Loucy (cell line): ENCODE measurements around the gene INAFM2.

Experiments used
- H2AFZ ChIP-seq: fragments of 200-600 bp; sonication (generic); 2 replicates; pipeline ENCODE4 v1.6.0; 2016; ENCODE audit warnings: antibody characterized with exemption, mild to moderate bottlenecking, low read length, moderate library complexity
- H3F3A ChIP-seq: fragments of 200-600 bp; 2 replicates; pipeline ENCODE4 v1.6.0; 2016; ENCODE audit warnings: antibody characterized with exemption, low read depth, mild to moderate bottlenecking
- H3K27me3 ChIP-seq: fragments of 200-600 bp; sonication (generic); 2 replicates; pipeline ENCODE4 v1.6.1; 2014; ENCODE audit warnings: low read length, mild to moderate bottlenecking; ENCODE audit not compliant: insufficient read depth, poor library complexity, severe bottlenecking
- H3K36me3 ChIP-seq: fragments of 200-600 bp; sonication (generic); 2 replicates; pipeline ENCODE4 v1.6.1; 2016; ENCODE audit warnings: low read length; ENCODE audit not compliant: insufficient read depth
- H3K4me1 ChIP-seq: fragments of 200-600 bp; sonication (generic); 2 replicates; pipeline ENCODE4 v1.5.1; 2014; ENCODE audit warnings: low read length, mild to moderate bottlenecking; ENCODE audit not compliant: insufficient read depth, poor library complexity, severe bottlenecking
- H3K4me2 ChIP-seq: fragments of 200-600 bp; sonication (generic); 2 replicates; pipeline ENCODE4 v1.6.0; 2014; ENCODE audit warnings: antibody characterized with exemption, low read length, low read depth, mild to moderate bottlenecking; ENCODE audit not compliant: poor library complexity, severe bottlenecking
- H3K4me3 ChIP-seq: fragments of 200-600 bp; sonication (generic); 2 replicates; pipeline ENCODE4 v1.5.1; 2014; ENCODE audit warnings: low read length, mild to moderate bottlenecking, mixed read lengths; ENCODE audit not compliant: poor library complexity, severe bottlenecking
- H3K79me2 ChIP-seq: fragments of 200-600 bp; sonication (generic); 2 replicates; pipeline ENCODE4 v1.6.1; 2014; ENCODE audit warnings: low read length; ENCODE audit not compliant: insufficient read depth
- H3K9ac ChIP-seq: fragments of 200-600 bp; sonication (generic); 2 replicates; pipeline ENCODE4 v1.6.0; 2014; ENCODE audit warnings: mild to moderate bottlenecking, low read depth, low read length, moderate library complexity; ENCODE audit not compliant: poor library complexity, severe bottlenecking
- H3K9me2 ChIP-seq: fragments of 200-600 bp; sonication (generic); replicated peaks from 2 replicates; pipeline ENCODE4 v1.6.1; 2016; ENCODE audit warnings: low read depth, low read length, mixed read lengths
- H3K9me3 ChIP-seq: fragments of 200-600 bp; sonication (generic); 2 replicates; pipeline ENCODE4 v1.6.1; 2014; ENCODE audit warnings: mild to moderate bottlenecking, antibody characterized with exemption, low read length, low read depth; ENCODE audit not compliant: insufficient read depth
- H4K20me1 ChIP-seq: fragments of 200-600 bp; sonication (generic); 2 replicates; pipeline ENCODE4 v1.6.0; 2014; ENCODE audit warnings: antibody characterized with exemption, low read length, mild to moderate bottlenecking; ENCODE audit not compliant: insufficient read depth, poor library complexity, severe bottlenecking
- EZH2phosphoT487 ChIP-seq: fragments of 200-600 bp; IDR thresholded peaks from 2 replicates; pipeline ENCODE4 v1.6.1; 2018; ENCODE audit warnings: antibody characterized with exemption, mild to moderate bottlenecking, moderate library complexity, borderline replicate concordance
- TF ChIP-seq, protein P1 (sequence below): fragments of 200-600 bp; sonication (generic); conservative IDR thresholded peaks from 2 replicates; pipeline ENCODE4 v1.5.1; 2014; ENCODE audit warnings: mild to moderate bottlenecking, antibody characterized with exemption, low read length

The INAFM2 gene

GRCh38 chr15:40336744-40337122, 13.2 kb downstream of the INAFM2 start:
- no peaks in the 10 kb centered on the region for H3K9me3 ChIP-seq
- H3K9me2 ChIP-seq = no peaks in the 10 kb centered on the region
- peak overlapping the region; percentile 49 for H3K4me2 ChIP-seq
- H2AFZ ChIP-seq = no peak overlapping the region
- peaks cover 16% of the 10 kb centered on the region; the same call in 1 of the 2 replicates for H3K79me2 ChIP-seq
- H3K27me3 ChIP-seq = no peaks in the 10 kb centered on the region
- peaks cover 3% of the 10 kb centered on the region; the same call in 1 of the 2 replicates for H3K36me3 ChIP-seq
- TF ChIP-seq, protein P1, sequence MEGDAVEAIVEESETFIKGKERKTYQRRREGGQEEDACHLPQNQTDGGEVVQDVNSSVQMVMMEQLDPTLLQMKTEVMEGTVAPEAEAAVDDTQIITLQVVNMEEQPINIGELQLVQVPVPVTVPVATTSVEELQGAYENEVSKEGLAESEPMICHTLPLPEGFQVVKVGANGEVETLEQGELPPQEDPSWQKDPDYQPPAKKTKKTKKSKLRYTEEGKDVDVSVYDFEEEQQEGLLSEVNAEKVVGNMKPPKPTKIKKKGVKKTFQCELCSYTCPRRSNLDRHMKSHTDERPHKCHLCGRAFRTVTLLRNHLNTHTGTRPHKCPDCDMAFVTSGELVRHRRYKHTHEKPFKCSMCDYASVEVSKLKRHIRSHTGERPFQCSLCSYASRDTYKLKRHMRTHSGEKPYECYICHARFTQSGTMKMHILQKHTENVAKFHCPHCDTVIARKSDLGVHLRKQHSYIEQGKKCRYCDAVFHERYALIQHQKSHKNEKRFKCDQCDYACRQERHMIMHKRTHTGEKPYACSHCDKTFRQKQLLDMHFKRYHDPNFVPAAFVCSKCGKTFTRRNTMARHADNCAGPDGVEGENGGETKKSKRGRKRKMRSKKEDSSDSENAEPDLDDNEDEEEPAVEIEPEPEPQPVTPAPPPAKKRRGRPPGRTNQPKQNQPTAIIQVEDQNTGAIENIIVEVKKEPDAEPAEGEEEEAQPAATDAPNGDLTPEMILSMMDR = peak; percentile 75
- no peak for TF ChIP-seq EZH2phosphoT487
- peak overlapping the region; percentile 86 for H3K9ac ChIP-seq
- peaks cover 57% of the 10 kb centered on the region for H3K4me1 ChIP-seq
- H4K20me1 ChIP-seq = no peaks in the 10 kb centered on the region
- 0 out of 2 replicates have a peak, but pooled peaks cover 3% of the 10 kb centered on the region for H3F3A ChIP-seq
- H3K4me3 ChIP-seq = no peak overlapping the region

DNA sequence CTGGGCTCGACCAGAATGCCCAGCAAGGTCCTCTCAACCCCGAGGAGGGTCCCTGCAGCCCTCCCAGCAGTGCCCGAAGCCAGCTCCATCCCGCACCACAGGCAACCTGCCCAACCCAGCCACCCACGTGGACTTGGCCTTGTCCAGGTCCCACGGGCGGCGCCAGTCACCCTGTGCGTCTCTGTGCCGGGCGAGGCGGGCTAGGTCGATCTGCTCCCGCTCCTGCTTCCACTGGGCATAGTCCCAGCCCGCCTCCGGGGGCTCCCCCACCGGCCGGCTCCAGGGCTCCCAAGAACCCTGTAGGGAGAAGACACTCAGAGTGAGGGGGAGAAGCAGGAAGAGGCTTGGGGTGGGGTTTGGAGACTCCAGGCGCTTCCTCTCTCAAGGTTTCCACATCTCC, 14.1 kb downstream of the INAFM2 start:
- H3K36me3 ChIP-seq = no peaks in the 10 kb centered on the region
- peak overlapping the region; percentile 21 for H3K4me2 ChIP-seq
- no peaks in the 10 kb centered on the region for H3K27me3 ChIP-seq

DNA sequence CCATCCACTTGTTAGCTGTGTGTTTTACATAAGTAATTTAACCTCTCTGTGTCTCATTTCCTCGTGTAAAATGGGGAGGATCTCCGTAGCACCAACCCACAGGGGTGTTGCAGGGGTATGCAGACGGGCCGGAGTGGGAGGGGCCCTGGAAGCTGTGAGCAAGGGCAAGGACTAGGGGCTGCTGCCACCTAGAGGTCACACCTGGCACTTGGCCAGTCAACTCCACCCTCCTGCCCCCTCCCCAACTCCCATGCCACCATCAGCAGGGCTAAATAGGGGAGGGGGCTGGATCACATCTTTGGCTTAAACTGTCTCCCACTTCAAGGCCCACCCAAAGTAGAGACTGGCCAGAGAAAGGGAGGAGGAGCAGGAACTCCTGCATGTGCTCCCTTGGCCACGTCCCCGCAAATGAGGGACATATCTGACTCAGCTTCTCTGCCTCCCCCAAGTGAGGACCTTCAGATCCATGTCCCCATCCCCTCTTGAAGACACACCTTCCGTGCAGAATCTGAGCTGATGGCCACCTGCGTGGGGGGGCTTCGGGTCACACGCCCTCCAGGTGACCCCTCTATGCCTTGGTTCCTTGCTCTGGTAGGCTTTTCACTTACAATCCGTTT, 14.7 kb downstream of the INAFM2 start:
- Histone ChIP-seq H3K9ac (no peak overlapping the region), H3K36me3 (no peaks in the 10 kb centered on the region), H3K9me3 (no peaks in the 10 kb centered on the region), H3K4me1 (peaks cover 43% of the 10 kb centered on the region), H2AFZ (no peak overlapping the region), H4K20me1 (no peaks in the 10 kb centered on the region), H3K4me2 (peak overlapping the region; percentile 21), H3K9me2 (no peaks in the 10 kb centered on the region), H3K79me2 (peaks cover 2% of the 10 kb centered on the region; the same call in 1 of the 2 replicates), H3K27me3 (no peaks in the 10 kb centered on the region), H3F3A (0 out of 2 replicates have a peak, but pooled peaks cover 3% of the 10 kb centered on the region), H3K4me3 (no peak overlapping the region)
- no peak for TF ChIP-seq EZH2phosphoT487
- TF ChIP-seq, protein P1 = peak; percentile 91

More for the DNA sequence above, 14.1 kb downstream of the INAFM2 start:
- no peak overlapping the region for H3K4me3 ChIP-seq
- H3F3A ChIP-seq = 0 out of 2 replicates have a peak, but pooled peaks cover 3% of the 10 kb centered on the region
- no peak overlapping the region for H2AFZ ChIP-seq
- TF ChIP-seq, protein P1 = no peak
- TF ChIP-seq EZH2phosphoT487 = no peak
- peaks cover 48% of the 10 kb centered on the region for H3K4me1 ChIP-seq
- H3K9ac ChIP-seq = no peak overlapping the region
- H3K9me2 ChIP-seq = no peaks in the 10 kb centered on the region
- no peaks in the 10 kb centered on the region for H4K20me1 ChIP-seq
- peaks cover 7% of the 10 kb centered on the region; the same call in 1 of the 2 replicates for H3K79me2 ChIP-seq
- H3K9me3 ChIP-seq = no peaks in the 10 kb centered on the region
